ENCODE data around the gene FAM216A.
A peak's percentile ranks its signal among the peaks of the same experiment; 100 is the strongest.
"Not testable (repeated sequence)": the region's sequence is repeated elsewhere in the genome, so short reads cannot be mapped to it uniquely, and the experiment has no call there.

The FAM216A gene

GRCh38 chr12:110468214-110469048 is at the start of gene FAM216A, which contains the start of gene GPN3:
Gene FAM216A (plus strand): TSS chr12:110468845. CDS start chr12:110468876, 31 bp downstream.
Gene GPN3 (minus strand): TSS chr12:110468257. CDS start chr12:110468203, 54 bp downstream.
- peak; percentile 93 to 96 for DNase-seq

GRCh38 chr12:110420644-110421043 is 48.0 kb upstream of the FAM216A start:
- not testable (repeated sequence) for DNase-seq

GRCh38 chr12:110421159-110421661 is 47.4 kb upstream of the FAM216A start:
- no peak for DNase-seq

GRCh38 chr12:110421701-110422100 is 46.9 kb upstream of the FAM216A start:
- no peak for DNase-seq

- no peak for DNase-seq
Observed at GRCh38 chr12:110424237-110424636, 44.4 kb upstream of the FAM216A start.

- DNase-seq, result no peak
Observed at GRCh38 chr12:110426406-110426805, 42.2 kb upstream of the FAM216A start.

GRCh38 chr12:110429676-110430075 is 39.0 kb upstream of the FAM216A start:
- DNase-seq, result not testable (repeated sequence)

GRCh38 chr12:110431957-110432587 is 36.6 kb upstream of the FAM216A start:
- DNase-seq, result no peak

GRCh38 chr12:110436231-110436630 is 32.4 kb upstream of the FAM216A start:
- no peak for DNase-seq

GRCh38 chr12:110444455-110444854 is 24.2 kb upstream of the FAM216A start:
- DNase-seq, result no peak

GRCh38 chr12:110449799-110450497 is 18.7 kb upstream of the FAM216A start, which contains the start of gene ARPC3:
Gene ARPC3 (minus strand): TSS chr12:110450337. CDS start chr12:110450260, 77 bp downstream.
- DNase-seq, result peak; percentile 89 to 94

- DNase-seq, result no peak
Observed at GRCh38 chr12:110451263-110451662, 17.4 kb upstream of the FAM216A start.

GRCh38 chr12:110453569-110454296 is 14.9 kb upstream of the FAM216A start:
- DNase-seq, result no peak

GRCh38 chr12:110458756-110459155 is 9.9 kb upstream of the FAM216A start:
- no peak for DNase-seq

- DNase-seq, result not testable (repeated sequence)
Observed at GRCh38 chr12:110461189-110461588, 7.5 kb upstream of the FAM216A start.

GRCh38 chr12:110465024-110465423 is 3.6 kb upstream of the FAM216A start:
- no peak for DNase-seq

- not testable (repeated sequence) for DNase-seq
Observed at GRCh38 chr12:110465765-110466164, 2.9 kb upstream of the FAM216A start.

- DNase-seq, result no peak
Observed at GRCh38 chr12:110466791-110467190, 1.9 kb upstream of the FAM216A start.

GRCh38 chr12:110467847-110468213 is 815 bp upstream of the FAM216A start:
- no peak for DNase-seq

- DNase-seq, result no peak
Observed at GRCh38 chr12:110475426-110475825, 6.8 kb downstream of the FAM216A start.

- DNase-seq, result no peak
Observed at GRCh38 chr12:110498984-110499706, 30.5 kb downstream of the FAM216A start.

GRCh38 chr12:110501399-110501751 is 32.7 kb downstream of the FAM216A start:
- DNase-seq, result peak in 1 of 2 donors; percentile 11
